Measurements from ENCODE around the gene SPNS3.

The SPNS3 gene

DNA sequence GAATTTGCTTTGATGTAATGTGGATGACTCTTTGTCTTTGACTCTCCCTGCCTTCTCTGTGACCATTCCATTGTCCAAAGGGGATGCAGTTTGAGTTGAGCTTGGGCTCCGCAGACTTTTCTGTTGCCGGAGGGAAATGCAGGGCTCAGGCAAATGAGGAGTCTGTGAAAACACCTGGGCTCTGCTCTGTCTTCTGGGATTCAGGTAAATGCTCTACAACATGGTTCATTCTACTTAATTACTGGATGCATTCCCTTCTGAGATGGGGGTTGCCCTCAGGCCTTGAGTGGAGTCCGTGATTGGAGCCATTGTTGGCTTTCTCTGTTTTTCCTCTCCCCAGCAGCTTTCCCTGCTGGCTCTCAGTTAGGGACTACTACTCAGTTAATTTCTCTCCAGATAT, 38.5 kb downstream of the SPNS3 start:
- DNase-seq: no peak

DNA sequence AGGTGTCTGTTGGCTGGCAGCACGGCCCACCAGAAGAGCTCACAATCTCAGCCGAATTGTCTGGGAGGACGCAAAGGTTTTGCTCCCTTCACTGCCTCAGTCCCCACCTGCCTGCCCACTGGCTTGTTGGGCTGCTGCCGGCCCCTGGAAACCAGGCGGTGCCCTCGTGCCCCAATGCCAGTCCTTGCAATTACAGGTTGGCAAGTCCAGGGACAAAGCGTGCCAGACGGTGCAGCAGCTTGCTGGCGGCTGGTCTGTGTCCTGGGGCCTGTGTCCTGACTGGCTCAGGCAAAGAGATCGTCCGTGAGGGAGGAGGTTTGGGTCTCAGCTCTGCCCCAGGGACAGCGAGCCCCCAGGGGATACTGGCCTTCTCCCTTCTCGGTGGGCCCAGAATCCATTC, 40.4 kb downstream of the SPNS3 start:
- DNase-seq: no peak

DNA sequence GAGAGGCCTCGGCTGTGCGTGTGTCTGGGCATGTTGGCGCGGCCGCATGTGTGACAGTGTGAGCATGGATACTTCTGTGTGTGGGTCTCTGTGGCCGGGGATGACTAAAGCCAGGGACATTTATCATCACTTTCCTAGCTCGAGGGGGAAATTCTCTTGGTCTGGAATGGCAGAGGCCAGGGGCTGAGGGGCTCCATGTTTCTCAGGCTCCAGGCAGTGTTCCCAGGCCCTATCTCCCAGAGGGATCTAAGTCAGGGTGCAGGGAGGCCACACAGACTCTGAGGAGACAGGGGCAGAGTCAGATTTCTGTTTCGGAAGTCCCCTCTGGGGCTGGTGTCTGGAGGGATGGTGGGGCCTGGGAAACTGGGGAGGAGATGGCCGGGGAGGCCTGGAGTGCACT, 41.3 kb downstream of the SPNS3 start:
- no peak for DNase-seq

DNA sequence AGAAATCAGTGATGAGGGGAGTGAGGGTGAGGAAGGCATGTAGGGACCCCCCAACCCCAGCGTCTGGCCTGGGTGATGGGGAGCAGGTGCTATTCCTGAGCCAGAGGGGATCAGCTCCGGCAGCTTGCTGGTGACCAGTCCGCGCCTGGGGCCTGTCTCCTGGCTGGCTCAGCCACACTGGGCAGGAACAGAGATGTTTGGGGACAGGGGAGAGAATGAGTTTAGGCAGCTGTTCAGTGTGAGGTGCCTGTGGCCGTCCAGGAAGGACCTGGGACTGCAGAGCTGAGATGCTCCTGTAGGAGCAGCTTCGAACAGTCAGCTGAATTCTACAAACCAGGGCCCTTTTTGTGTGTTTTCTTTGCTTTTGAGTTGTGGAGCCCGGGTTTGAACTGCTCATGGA, 41.7 kb downstream of the SPNS3 start:
- no peak for DNase-seq

DNA sequence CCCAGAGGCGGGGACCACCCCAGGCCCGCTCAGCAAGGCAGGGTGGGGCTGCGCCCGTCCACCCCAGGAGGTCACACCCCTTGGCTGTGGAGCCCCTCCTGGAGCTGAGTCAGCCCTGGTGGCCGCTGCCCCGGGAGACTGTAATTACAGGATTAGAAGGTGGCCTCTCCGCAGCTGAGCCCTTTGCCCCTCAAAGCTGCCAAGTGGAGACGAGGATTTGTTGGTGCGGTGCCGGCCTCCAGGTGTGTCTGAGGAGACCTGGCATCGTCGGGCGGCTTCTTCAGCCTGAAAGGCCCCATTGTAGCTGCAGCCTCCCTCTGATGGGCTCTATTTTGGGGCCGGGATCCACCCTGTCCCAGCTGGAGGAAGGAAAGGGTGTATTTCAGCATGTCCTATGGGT, 42.3 kb downstream of the SPNS3 start:
- no peak for DNase-seq

DNA sequence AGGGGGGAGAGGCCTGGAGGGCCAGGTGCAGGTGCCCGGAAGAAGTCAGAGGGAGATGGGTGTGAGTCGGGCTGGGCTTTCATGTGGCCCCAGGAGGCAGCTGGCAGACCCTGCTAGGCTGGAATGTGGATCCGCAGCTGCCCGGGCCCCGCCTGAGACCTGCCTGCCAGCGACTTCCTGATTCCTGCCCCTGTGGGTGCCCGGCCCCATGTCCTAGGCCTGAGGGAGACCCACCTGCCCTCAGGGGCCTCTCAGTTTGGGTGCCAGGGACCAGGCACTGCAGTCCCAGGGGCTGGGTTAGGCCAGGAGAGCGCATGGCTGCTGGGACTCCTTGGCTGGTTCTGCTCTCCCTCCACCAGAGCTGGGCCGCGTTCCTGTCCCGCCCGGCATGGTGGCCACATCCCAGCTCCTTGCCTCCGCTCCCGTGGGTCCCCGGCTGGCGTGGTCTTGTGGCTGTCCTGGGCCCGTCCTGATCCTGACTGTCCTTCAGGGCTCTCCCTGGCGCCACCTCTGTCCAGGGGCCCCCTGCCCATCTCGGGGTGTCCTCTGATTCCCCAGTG, 42.9 kb downstream of the SPNS3 start:
- DNase-seq: peak; percentile 36

DNA sequence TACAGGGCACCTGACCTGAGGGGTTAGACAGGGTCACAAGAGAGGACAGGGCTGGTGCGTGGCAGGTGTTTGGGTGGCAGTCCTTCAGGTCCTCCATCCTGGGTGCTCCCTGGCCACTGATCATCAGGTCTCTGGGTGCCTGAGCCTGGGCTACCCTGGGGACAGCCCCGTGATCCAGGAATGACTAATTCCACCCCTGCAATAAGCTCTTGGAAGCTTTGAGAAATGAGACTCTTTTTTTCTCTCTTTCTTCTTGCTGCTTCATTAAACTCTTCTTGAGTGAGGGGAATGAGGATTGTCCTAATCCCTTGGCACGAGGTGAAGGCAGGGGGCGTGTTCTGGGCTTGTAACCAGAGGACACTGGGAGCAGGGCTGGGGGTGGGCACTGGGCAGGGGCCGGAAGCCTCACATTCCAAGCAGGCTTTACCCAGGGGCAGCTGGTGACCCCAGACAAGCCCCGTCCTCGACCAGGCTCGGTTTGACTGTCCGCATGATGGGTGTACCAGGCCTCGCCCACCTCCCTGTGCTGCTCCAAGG, 43.6 kb downstream of the SPNS3 start:
- DNase-seq: no peak

DNA sequence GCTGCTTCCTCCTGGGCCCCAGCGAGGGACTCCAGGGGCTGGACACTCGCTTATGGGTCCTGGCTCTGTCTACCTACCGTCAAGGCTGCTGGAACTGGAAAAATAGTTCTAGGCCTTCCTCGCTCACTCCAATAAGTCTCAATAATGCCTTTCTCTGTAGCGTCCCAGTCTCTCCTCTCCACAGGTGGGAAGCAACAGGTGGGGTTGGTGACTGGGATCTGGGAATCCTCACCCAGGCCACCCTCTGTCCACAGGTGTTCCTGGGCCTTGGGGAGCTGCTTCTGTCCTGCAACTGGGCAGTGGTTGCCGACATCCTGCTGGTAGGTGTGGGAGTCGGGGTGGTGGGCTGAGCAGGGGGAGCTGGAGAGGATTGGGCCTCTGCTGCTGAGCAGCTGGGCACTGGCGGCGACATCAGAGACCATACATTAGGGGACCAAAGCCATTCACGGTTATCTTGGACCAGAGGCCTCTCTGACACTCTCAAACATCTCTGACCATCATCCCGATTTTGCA, 44.6 kb downstream of the SPNS3 start:
- no peak for DNase-seq

DNA sequence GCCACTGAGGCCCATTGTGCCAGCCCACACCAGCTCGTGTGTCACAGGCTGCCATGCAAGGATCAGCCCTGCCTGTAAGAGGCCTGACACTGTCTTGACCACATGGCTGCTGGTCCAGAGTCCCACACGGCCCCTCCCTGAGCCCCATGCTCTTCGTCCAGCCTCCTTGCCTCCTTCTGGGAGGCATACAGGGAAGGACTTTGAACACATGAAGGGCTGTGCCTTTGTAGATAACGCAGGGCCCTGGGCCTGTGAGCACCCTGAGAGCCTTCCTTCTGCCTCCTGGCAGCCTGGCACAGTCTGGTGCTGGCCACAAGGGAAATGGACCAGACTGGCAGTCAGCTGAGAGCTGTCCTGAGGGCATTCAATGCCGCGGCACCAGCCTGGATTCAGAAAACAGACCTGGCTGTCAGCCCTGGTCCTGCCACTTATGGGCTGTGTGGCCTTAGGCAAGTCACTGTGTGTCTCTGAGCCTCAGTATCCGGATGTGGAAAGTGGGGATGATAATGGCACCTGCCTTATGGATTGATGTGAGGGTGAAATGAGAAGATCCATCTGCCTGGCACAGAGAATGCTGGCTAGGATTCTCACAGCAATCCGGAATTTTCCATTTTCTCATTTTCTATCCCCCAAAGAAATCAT, 45.7 kb downstream of the SPNS3 start:
- DNase-seq: no peak

DNA sequence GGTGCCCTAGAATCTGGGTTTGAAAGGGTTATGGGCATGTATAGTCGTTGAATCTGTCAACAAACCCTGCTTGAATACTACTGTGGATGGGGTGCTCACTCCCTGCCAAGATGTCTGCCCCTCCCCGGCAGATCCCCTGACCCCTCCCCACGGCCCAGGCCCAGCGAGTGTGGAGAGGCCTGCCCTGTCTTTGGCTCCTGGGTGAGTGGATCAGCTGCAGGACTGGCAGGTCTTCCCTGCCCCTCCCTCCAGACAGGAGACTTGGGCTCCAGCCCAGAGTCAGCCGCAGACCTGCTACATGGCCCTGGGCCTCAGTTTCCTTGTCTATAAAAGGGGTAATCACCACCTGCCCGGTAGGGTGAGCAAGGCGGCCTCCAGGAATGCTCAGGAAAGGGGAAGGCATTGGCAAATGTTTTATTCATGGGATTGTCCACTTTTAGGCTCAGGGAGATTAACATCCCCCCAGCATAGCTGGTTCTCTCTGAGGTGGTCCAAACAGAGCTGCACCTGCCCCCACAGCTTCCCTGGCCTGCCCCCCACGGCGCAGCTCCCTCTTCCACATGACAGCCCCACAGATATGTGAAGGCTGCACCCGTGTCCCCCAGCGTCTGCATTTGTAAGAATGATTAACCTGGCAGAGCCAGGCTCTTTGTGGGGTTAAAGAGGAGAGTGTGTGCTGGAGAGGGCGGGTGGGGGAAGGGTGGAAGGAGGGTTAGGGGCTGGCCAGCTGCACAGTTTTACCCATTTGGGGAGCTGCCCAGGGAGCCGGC, 46.4 kb downstream of the SPNS3 start:
- DNase-seq: no peak

DNA sequence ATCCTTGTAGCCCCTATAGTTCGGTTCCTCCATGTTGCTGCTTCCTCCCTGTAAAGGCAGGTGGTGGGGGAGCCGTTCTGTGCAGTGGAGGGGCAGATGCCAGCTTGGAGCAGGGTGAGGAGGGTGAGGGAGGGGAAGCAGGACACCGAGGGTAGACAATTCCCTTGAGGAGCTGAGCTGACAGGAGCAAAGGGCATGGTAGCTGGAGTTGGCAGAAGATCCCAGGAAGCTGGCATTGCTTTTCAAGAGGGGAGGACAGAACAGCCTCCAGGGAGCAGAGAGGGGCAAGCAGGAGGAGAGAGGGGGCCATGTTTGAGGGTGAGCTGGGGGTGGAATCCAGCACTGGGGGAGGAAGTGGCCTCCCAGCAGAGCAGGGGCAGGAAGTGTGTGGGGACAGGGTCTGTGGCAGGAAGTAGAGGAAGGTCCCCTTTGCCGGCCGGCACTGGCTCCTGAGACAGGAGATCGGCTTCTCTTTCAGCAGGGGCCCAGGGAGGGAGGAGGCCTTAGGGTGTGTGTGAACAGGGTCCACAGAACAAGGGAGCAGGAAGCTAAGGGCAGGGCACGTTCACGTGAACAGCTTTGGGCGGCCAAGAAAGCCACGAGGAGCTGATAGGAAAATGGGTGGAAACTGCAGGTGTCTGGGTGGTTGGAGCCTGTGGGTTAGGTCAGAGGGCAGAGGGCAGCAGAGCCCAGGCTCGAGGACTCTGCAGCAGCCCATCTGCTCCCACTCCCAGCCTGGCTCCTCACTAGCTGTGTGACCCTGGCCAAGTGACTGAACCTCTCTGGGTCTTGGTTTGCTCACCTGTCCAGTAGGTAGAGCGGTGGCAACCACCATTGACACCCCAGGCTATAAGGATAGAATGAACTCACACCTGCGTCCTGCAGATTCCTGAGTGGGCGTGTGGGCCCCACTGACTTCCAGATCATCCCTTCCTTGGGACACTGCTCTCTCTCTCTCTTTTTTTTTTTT, 47.5 kb downstream of the SPNS3 start:
- no peak for DNase-seq

DNA sequence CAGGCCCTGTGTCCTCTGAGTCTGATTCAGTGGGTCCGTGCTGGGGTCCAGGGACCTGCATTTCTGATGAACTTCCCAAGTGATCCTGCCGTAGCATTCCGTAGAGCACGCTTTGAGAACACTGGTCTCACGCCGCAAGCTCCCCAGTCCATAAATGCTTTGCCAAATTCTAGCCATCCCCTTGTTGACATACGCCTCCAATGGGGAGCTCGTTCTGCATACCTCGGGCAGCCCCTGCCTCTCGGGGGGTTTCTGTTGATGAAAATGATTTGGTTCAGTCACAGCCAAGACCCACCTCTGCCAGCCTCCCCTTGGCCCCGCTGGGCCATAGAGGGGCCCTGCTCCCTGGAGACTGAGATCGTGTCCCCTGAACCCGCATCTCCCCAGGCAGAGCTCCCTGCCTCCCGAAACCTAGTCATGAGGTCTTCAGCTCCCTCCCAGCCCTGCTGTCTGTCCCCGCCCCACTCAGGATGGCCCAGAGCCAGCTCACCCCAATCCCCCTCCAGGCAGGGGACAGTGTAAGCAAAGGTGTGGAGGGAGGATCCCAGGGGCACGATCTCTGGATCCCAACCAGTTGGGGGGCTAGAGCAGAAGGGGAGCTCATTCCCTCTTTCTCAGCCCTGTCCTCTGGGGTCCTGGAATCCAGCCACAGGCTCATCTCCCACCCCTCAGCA, 48.7 kb downstream of the SPNS3 start:
- no peak for DNase-seq

DNA sequence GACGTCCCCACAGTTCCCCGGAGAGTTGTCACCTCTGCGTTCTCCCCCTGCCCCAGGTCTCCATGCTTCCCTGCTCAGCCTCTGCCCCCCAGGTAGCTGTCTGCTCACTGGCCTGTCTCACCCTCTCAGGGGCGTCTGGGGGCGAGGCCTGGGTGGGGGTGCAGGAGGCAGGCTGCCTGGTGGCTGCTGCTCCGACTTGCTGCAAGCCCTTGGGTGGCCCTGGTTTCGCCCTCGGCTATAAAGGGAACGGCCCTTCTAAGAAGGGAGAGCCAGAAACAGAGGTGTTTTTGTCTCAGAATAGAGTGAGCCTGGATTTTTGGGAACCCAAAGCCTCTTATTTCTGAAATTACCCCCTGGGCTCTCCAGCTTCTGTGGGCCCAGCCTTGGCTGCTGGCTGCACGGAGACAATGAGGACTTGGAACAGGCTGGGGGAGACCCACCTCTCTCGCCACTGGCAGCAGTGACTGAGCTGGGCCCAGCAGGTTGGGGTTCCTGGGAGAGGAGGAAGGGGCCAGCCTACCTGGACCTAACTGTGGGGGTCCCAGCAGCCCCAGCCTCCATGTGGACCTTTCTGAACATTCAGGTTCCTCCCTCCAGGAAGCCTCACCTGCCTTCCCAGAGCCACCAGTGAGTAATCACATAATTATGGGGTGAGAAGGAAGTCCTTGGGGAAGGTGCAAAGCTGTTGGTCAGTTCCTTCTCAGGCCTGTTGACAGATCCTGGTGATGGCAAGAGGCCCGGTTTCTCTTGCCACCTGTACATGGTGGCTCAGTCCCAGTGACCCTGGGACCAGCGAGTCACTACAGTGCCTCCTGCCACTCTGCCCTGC, 49.5 kb downstream of the SPNS3 start:
- no peak for DNase-seq

DNA sequence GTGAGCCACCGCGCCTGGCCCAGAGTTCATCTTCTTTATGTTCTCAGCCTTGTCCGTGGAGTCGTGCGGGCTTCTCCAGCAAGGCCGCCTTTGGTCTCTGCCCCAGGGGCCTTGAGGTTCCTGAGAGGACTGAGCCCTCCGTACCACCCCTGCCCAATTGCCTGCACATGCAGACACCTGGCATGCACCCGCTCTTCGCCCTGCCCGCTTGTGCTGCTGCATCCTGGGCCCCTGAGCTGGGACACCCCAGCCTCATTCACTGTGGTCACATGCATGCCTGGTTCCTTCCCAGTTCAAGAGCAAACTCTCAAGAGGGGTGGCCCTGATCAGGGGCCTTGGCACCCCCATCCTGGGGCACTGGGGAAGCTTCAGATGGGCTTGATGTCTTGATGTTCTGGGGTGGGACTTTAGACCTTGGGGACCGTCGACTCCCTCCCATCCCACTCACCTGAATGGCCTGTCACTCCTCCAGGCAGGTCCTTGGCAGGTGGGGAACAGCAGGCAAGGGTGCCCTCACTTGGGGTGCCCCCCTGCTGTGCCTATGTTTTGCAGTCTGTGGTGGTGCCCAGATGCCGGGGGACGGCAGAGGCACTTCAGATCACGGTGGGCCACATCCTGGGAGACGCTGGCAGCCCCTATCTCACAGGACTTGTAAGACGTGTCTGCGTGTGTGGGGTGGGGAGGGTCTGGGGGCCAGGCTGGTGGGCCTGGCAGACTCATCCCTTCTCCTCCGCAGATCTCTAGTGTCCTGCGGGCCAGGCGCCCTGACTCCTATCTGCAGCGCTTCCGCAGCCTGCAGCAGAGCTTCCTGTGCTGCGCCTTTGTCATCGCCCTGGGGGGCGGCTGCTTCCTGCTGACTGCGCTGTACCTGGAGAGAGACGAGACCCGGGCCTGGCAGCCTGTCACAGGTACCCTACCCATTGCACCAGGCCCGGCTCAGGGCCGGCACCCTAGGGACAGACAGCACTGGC, 52.2 kb downstream of the SPNS3 start:
- DNase-seq: no peak

DNA sequence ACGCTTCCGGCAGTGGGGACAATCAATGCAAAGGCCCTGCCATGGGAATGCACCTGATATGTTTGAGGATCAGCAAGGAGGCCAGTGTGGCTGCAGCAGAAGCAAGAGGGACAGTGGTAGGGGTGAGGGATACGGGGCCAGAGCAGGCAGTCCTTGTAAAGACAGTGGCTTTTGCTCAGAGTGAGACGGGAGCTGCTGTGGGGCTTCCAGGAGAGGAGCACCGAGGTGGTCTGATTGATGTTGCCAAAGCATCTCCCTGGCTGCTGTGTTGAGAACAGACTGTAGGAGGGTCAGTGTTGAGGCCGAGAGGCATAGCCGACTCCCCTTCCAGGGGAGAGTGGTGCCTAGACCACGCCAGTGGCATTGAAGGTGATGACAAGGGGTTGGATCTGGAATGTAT, 53.6 kb downstream of the SPNS3 start:
- no peak for DNase-seq

DNA sequence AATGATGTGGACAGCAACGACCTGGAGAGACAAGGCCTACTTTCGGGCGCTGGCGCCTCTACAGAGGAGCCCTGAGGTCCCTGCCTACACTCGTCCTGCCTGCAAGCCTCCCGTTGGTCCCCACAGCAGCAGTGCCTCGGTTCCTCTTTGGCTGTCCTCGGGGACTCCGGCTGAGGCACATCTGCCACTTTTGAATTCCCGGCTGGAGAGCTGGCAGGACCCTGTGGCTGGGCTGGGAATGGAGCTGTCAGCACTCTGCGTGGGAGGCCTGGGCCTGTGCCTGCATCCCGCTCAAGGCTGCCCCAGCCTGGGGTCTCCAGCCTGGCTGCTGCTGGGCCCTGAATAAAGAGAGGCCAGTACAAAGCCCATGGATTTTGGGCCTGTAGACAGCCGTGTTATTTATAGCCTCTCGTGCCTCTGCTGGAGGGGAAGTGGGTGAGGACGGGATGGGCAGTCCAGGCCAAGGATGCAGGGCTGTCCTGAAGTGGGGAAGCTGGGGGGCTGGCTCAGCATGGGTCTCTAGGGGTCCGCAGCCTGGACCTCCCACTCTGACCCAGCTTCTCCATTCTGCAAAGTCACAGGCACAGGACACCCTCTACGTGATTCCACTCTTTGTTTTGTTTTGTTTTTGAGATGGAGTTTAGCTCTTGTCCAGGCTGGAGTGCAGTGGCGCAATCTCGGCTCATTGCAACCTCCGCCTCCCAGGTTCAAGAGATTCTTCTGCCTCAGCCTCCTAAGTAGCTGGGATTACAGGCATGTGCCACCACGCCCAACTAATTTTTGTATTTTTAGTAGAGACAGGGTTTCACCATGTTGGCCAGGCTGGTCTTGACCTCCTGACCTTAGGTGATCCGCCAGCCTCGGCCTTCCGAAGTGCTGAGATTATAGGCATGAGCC, 54.3 kb downstream of the SPNS3 start:
- DNase-seq: no peak

DNA sequence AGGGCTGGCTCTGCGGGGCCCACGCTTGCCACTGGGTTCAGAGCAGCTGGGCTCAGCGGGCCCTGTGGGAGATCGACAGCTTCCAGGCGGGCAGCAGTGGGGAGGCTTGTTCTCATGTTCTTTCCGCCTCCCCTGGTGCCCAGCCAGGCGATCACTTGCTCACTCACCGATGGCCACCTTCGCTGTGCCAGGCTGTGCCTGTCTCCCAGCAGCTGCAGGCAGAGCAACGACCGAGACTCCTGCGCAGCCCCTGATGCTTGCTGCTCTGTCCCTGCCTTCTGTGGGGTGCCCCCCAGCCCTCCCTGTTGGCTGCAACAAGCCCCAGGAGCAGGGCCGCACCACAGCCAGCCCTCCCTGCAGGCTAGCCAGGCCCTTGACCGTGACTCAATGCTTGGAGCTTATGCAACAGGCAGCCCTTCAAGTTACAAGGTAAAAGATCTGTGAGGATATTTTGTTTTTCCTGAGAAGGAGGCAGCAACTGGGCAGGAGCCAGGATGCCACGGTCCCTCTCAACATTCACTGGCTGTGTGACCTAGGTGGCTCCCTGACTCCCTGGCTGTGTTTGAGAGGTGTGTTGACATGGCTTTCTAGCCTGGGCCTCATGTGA, 55.4 kb downstream of the SPNS3 start:
- no peak for DNase-seq

DNA sequence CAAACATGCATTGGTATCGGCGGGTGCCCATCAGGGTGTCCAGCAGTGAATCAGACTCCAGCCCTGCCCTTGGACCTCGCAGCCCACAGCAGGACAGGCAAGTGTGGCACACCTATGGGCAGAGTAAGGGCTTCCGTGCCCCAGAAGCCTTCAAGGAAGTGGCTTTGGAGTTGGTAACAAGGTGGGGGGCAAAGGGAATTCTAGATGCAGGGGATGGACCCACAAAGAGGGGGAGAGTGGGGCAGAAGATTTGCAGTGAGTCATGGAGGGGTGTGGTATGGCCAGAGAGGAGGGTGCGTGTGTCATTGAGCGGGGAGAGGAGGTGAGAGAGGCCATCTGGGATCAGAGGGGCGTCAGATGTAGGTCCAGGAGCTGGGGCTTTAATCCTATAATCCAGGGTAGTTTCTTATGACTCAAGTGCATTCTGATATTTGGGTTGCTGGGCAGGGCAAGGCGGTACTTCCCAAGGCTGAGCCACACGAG, 56.4 kb downstream of the SPNS3 start:
- DNase-seq: no peak

Measured in RPMI8226 (cell line).